Neutrophil (primary cell): ENCODE data around the gene HMCN2.
"Not testable (repeated sequence)": the region's sequence is repeated elsewhere in the genome, so short reads cannot be mapped to it uniquely, and the experiment has no call there.

Experiments
- H3K27ac ChIP-seq: fragments of 200-600 bp; sonication (generic); 2 replicates; pipeline ENCODE4 v1.5.1; 2016; ENCODE audit warnings: mild to moderate bottlenecking, moderate library complexity
- H3K27me3 ChIP-seq: fragments of 200-600 bp; sonication (generic); 2 replicates; pipeline ENCODE4 v1.6.0; 2016; ENCODE audit warnings: mild to moderate bottlenecking
- H3K36me3 ChIP-seq: fragments of 200-600 bp; sonication (generic); 2 replicates; pipeline ENCODE4 v1.5.1; 2017
- H3K4me1 ChIP-seq, 2 experiments: fragments of 200-600 bp in 1 of 2; sonication (generic) in 1 of 2; 1 replicate in 1 of 2; 2 replicates in 1 of 2; pipeline versions ENCODE4 v1.5.1 to v1.6.1; 2013 to 2016; ENCODE audit warnings: low read depth in 1 of 2, low read length in 1 of 2, mild to moderate bottlenecking in 1 of 2, moderate library complexity in 1 of 2; ENCODE audit not compliant: control insufficient read depth in 1 of 2, insufficient read depth in 1 of 2
- H3K4me3 ChIP-seq, 2 experiments: fragments of 200-600 bp in 1 of 2; sonication (generic) in 1 of 2; 1 replicate in 1 of 2; 2 replicates in 1 of 2; pipeline ENCODE4 v1.5.1; 2013 to 2016; ENCODE audit warnings: low read depth in 1 of 2, low read length in 1 of 2, mild to moderate bottlenecking in 1 of 2, moderate library complexity in 1 of 2
- H3K9me3 ChIP-seq: fragments of 200-600 bp; sonication (generic); 2 replicates; pipeline ENCODE4 v1.5.1; 2016
- TF ChIP-seq, protein P1 (sequence below): fragments of 200-600 bp; sonication (generic); IDR thresholded peaks from 2 replicates; pipeline ENCODE4 v1.5.1; 2016; ENCODE audit warnings: antibody characterized with exemption

The HMCN2 gene

DNA sequence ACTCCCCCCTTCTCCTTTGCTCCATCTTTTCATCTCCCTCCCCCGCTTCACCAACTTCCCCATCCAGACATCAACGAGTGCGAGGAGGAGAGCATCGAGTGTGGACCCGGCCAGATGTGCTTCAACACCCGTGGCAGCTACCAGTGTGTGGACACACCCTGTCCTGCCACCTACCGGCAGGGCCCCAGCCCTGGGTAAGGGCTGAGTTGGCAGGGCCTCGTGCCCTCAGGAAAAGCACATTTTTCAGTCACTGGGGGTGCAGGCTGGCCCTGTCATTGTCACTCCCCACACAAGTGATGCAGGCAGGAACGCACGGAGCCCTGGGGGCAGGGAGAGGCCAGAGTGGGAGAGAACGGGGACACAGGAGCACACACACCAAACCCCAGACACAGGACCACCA is 166.8 kb downstream of the HMCN2 start:
- H3K4me3 ChIP-seq: no peak overlapping the region
- TF ChIP-seq, protein P1, sequence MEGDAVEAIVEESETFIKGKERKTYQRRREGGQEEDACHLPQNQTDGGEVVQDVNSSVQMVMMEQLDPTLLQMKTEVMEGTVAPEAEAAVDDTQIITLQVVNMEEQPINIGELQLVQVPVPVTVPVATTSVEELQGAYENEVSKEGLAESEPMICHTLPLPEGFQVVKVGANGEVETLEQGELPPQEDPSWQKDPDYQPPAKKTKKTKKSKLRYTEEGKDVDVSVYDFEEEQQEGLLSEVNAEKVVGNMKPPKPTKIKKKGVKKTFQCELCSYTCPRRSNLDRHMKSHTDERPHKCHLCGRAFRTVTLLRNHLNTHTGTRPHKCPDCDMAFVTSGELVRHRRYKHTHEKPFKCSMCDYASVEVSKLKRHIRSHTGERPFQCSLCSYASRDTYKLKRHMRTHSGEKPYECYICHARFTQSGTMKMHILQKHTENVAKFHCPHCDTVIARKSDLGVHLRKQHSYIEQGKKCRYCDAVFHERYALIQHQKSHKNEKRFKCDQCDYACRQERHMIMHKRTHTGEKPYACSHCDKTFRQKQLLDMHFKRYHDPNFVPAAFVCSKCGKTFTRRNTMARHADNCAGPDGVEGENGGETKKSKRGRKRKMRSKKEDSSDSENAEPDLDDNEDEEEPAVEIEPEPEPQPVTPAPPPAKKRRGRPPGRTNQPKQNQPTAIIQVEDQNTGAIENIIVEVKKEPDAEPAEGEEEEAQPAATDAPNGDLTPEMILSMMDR: no peak
- no peaks in the 10 kb centered on the region for H3K9me3 ChIP-seq
- H3K36me3 ChIP-seq: no peaks in the 10 kb centered on the region
- peaks cover 63% of the 10 kb centered on the region for H3K27me3 ChIP-seq
- no peak overlapping the region for H3K27ac ChIP-seq
- H3K4me1 ChIP-seq: no peaks in the 10 kb centered on the region

DNA sequence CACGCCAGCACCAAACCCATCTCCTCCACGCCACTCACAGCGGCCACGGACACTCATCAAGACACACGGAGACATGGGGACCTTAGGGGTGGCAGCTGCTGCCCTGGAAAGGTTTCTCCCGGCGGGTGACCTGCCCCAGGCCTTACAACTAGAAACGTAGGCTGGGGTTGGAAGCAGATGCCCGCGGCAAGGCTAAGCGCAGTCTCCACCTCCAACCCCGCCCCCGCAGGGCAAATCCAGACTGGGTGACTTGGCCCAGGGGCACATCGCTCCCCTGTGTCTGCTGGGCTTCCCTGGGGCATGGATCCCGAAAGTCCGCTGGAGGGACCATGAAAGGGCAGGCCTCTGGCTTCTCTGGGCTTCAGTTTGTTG is 167.2 kb downstream of the HMCN2 start:
- Histone ChIP-seq H3K27me3 (peaks cover 65% of the 10 kb centered on the region), H3K36me3 (no peaks in the 10 kb centered on the region), H3K4me1 (no peaks in the 10 kb centered on the region), H3K9me3 (no peaks in the 10 kb centered on the region), H3K27ac (no peak overlapping the region), H3K4me3 (no peak overlapping the region)
- TF ChIP-seq, protein P1: no peak

DNA sequence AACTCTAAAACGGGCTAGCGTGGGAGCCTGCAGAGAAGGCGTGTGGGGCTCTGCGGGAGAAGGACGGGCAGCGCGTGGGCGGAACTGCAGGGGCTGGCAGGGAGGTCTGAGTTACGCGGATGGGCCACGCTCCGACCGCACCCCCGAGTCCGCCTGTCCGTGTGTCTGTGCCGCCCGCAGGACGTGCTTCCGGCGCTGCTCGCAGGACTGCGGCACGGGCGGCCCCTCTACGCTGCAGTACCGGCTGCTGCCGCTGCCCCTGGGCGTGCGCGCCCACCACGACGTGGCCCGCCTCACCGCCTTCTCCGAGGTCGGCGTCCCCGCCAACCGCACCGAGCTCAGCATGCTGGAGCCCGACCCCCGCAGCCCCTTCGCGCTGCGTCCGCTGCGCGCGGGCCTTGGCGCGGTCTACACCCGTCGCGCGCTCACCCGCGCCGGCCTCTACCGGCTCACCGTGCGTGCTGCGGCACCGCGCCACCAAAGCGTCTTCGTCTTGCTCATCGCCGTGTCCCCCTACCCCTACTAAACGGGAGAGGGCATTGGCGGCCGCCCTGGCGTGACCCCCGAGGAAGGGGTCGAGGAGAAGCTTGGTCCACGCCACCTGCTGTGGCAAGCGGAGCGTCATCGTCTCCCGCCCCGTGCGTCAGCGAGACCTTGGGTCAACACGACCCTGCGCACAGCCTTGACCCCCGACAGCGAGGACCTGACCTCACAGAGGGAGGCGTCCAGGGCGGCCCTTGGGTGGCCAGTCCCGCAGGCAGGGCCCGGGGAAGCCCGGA is 167.8 kb downstream of the HMCN2 start:
- H3K27me3 ChIP-seq: peaks cover 70% of the 10 kb centered on the region
- H3K36me3 ChIP-seq: no peaks in the 10 kb centered on the region
- no peaks in the 10 kb centered on the region for H3K4me1 ChIP-seq
- H3K9me3 ChIP-seq: no peaks in the 10 kb centered on the region
- H3K27ac ChIP-seq: no peak overlapping the region
- no peak overlapping the region for H3K4me3 ChIP-seq
- TF ChIP-seq, protein P1: no peak

DNA sequence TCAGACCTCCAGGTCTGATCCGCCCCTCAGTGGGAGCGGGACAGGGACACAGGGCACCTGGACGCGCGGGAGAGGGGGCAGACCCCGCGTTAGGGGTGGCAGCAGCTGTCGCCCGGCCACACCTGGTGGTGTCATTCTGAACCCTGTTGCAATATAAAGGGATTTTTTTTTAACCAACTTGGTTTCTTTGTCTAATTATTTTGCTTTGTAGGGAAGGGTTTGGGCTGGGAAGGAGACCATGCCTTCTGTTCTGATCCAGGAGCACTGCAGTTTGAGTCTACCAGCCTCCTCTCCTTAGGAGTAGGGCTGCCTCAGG is 168.3 kb downstream of the HMCN2 start:
- Histone ChIP-seq H3K27ac (no peak overlapping the region), H3K36me3 (no peaks in the 10 kb centered on the region), H3K9me3 (no peaks in the 10 kb centered on the region), H3K4me1 (no peaks in the 10 kb centered on the region), H3K27me3 (peaks cover 76% of the 10 kb centered on the region), H3K4me3 (no peak overlapping the region)
- TF ChIP-seq, protein P1: no peak

DNA sequence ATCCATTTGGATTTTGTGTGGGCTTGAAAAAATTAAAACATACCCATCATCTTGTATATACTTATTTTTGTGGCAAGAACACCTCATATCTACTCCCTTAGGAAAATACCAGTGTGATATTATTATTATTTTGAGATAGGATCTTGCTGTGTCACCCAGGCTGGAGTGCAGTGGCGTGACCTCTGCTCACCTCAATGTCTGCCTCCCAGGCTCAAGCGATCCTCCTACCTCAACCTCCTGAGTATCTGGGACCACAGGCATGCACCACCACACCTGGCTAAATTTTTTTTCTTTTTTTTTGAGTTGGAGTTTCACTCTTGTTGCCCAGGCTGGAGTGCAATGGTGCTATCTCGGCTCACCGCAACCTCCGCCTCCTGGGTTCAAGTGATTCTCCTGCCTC is 169.1 kb downstream of the HMCN2 start:
- not testable (repeated sequence) for H3K9me3 ChIP-seq, H3K4me1 ChIP-seq, H3K36me3 ChIP-seq, H3K4me3 ChIP-seq, H3K27ac ChIP-seq
- H3K27me3 ChIP-seq: peaks cover 76% of the 10 kb centered on the region

DNA sequence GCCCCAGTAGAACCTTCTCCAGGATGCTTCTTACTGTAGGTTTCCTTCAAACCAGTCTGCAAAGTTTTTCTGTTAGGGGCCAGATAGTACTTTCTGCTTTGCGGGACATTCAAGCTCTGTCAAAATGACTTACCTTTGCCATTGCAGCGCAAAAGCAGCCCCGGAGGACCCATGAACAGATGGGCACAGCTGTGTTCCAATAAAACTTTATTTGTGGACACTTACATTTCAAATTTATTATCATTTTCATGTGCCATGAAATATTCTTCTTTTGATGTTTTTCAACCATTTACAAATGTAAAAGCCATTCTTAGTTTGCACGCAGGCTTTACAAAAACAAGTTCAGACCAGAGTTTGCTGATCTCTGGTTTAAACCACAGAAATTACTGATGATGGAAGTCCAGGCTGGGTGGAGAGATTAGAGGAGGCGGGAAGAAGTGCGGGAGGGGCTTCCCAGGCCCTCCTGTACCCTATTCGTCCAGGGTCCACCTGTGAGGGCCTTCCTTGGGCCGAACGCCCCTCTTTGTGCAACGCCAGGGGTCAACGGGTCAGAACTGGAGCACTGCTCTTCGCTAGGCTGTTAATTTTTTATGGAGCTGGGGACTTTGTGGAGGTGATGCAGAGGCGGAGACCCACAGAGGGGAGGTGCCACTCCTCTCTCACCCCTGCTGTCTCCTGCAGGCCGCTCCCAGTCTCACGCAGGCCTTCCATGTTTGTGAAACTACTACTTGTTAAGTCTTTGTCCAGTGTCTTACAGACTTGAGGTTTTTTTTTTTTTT is 171.6 kb downstream of the HMCN2 start:
- no peaks in the 10 kb centered on the region for H3K36me3 ChIP-seq
- no peak overlapping the region for H3K27ac ChIP-seq

More for the DNA sequence above, 171.6 kb downstream of the HMCN2 start:
- Histone ChIP-seq H3K9me3 (no peaks in the 10 kb centered on the region), H3K4me1 (no peaks in the 10 kb centered on the region), H3K4me3 (no peak overlapping the region), H3K27me3 (peaks cover 64% of the 10 kb centered on the region)
- TF ChIP-seq, protein P1: no peak
